ENCODE measurements around the gene JAZF1.
"Not testable (repeated sequence)": the region's sequence is repeated elsewhere in the genome, so short reads cannot be mapped to it uniquely, and the experiment has no call there.

The JAZF1 gene

DNA sequence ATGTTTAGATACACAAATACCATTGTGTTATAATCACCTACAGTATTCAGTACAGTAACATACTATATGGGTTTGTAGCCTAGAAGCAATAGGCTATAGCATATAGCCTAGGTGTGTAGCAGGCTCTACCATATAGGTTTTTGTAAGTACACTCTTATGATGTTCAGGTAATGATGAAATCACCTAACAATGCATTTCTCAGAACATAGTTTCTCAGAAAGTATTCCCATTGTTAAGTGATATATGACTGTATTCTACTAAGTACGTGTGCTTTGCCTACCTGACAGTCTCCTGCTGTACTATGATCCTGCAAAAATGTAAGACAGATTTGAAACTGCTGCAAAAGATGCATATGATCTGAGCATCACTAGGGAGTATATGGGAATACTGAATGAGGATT, 137.9 kb downstream of the JAZF1 start:
- no peak for DNase-seq (ENCODE audit: low spot score)

DNA sequence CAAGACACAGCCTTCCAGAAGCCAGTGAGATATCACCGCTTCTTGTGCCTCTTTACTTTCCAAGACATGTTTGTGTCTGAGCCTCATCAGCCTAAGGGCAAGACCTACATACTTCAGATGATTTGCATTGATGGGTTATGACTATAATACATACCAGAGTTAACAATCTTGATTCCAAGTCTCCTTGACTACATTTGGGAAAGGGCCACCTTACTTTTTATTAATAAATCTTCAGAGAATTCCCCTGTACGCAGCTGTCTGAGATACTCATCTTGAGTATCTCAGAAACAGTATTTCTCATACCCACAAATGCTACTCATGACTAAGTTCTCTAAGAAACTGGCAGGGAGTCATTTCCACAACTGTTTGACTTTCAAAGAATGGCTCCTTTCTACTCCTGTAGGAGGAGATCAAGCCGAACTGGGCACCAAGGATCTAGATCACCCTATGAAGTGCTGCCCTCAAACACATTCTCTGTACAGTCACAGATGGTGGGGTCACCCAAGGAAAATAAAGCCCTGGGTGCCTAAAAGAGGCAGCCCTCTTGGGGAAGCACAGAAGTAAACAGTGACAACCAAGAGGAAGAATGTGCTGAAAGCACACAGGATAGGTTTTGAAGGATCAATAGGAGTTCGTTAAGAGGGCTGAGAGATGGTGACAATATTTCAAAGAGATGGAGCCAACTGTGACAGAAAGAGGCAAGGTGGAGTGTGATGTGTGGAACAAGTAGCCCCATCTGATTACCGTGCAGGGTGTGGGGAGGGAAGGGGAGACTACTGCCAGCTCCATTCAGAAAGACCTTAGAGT, 138.9 kb downstream of the JAZF1 start:
- peak; percentile 27 for DNase-seq (ENCODE audit: low spot score)

GRCh38 chr7:28038175-28038797, 142.3 kb downstream of the JAZF1 start:
- no peak for DNase-seq (ENCODE audit: low spot score)

GRCh38 chr7:28037220-28038010, 143.2 kb downstream of the JAZF1 start:
- peak; percentile 35 for DNase-seq (ENCODE audit: low spot score)

DNA sequence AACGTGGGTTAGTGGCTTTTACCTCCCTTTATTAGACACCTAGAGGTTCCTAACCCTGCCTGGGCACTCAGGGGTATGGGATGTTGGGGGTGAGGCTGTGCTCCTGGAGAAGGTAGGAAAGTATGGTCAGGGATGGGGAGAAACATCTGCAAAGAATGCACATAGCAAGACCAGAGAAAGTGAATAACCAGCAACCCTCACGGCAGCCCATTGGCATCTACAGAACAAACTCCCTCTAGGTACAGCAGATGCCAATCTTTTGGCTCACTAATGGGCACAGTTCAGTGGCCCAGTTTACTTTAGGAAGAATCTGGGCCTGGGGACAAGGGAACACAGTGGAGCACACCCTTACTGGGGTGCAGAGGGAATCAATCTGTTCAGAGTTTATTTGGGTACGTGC, 143.9 kb downstream of the JAZF1 start:
- DNase-seq (ENCODE audit: low spot score), result no peak

GRCh38 chr7:28033386-28033785, 147.2 kb downstream of the JAZF1 start:
- DNase-seq (ENCODE audit: low spot score), result no peak

- no peak for DNase-seq (ENCODE audit: low spot score)
These were observed 147.7 kb downstream of the JAZF1 start for GRCh38 chr7:28032738-28033380.

GRCh38 chr7:28029051-28029450, 151.5 kb downstream of the JAZF1 start:
- DNase-seq (ENCODE audit: low spot score), result no peak

DNA sequence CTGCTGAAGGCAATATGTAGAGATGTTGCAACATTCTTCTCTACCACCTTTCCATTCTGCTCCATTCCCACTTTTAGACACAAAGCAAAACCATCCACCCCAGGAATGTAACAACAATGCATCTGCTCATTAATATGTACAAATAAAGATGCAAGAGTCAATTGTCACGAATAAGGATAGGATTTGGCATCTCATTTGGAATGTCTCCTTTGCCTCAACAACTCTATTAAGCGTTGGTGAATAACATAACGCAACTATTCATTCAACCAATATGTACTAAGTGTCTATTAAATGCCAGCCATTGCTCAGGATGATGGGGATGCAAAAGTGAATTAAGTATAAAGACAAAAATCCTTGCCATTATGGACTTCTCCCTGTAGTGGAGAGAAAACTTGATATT, 152.1 kb downstream of the JAZF1 start:
- DNase-seq (ENCODE audit: low spot score), result no peak

DNA sequence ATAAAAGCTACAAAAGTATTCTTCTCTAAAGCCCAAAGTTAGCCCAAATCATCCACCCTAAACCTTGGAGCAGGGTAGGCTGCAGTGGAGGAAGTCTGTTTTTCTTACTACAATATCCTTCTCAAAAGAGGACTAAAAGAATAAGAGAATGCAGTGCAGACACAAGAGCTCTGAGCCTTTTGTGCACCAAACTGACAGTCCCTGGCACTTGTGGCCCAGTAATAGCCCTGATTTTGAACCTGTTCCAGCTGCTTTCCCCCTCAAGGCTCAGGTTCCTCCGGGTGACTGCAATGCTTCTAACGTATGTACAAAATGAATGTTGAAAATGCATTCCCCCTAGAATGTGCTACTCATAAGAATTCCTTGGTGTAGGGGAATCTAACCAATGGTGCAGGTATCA, 154.4 kb downstream of the JAZF1 start:
- DNase-seq (ENCODE audit: low spot score), result no peak

GRCh38 chr7:28024786-28025334, 155.7 kb downstream of the JAZF1 start:
- no peak for DNase-seq (ENCODE audit: low spot score)

- DNase-seq (ENCODE audit: low spot score), result peak; percentile 62
These were observed 160.2 kb downstream of the JAZF1 start for GRCh38 chr7:28020302-28020940.

DNA sequence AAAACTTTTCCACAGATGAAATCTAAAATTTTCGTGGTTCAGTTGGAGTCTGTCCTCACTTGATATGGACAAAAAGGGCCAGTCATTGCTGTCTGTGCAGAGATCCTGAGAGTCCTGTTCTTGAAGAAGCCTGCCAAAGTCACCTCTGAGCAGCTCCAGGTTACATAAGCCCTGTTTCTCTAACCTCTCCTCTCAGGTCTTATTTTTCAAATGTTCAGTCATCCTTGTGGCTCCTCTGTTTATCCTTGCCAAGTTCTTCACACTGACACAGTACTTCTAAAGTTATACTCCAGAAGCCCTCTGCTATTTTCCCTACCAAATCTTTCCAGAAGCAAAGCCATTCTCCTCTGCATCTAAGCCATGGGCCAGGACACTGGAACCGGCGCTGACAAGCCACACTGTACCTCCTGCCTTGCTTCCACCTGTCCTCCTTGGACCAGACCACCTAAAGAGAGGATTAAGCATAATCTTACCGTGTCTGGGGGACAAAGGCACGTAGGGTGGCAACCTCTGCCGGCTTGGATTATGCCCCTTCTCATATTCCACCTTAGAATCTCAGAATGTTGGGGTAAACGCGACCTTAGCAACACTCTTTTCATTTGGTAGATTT, 161.6 kb downstream of the JAZF1 start:
- DNase-seq (ENCODE audit: low spot score), result no peak

DNA sequence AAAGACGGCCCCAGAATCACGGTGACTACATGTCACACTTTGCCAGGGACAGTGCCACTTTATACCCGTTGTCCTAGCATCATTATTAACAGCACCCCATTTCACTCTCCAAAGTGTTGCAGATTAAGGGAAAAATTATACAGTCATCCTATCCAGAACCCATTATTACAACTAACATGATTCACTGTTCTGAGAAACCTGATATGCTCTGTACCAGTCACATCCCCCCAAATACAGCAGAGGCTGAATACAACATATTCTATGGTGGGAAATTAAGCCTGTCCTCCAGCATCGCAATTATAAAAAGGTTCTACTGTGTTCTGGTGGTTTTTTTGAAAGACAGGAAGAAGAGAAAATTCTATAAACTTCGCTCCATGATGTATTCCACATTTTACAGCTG, 162.1 kb downstream of the JAZF1 start:
- no peak for DNase-seq (ENCODE audit: low spot score)

DNA sequence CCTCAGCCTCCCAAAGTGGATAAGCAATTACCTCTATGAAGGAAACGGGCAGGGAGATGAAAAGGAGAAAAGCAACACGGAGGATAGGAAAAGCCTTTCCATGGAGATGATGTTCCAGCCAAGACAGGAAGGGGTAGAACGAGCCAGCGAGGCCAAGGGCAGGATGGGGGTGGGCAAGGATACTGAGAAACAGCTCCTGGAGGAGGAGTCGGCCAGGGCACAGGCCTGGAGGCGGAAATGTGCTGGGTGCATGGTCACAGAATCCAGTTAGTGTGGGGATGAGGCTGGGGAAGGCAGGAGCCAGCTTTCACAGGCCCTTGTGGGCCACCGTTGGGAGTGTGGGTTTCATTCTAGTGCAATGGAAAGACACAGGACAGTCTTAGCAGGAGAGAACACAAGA, 162.6 kb downstream of the JAZF1 start:
- no peak for DNase-seq (ENCODE audit: low spot score)

GRCh38 chr7:28017372-28017771, 163.2 kb downstream of the JAZF1 start:
- peak; percentile 16 for DNase-seq (ENCODE audit: low spot score)

- no peak for DNase-seq (ENCODE audit: low spot score)
These were observed 164.3 kb downstream of the JAZF1 start for GRCh38 chr7:28016297-28016696.

DNA sequence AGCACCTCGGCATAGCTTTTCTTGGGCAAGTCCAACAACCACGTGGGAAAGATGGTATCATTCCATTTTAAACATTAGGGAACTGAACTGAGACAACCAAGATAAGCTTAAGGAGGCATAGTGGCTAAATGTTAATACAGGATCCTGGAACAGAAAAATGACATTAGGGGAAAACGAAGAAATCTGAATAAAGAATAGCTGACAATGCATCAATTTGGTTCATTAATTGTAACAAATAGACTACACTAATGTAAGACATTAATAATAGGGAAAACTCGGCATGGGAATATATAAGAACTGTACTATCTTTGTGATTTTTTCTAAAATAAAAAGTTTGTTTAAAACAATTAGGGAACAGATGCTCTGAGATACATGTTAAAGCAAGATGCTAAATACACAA, 165.4 kb downstream of the JAZF1 start:
- no peak for DNase-seq (ENCODE audit: low spot score)

GRCh38 chr7:28014340-28014739, 166.3 kb downstream of the JAZF1 start:
- not testable (repeated sequence) for DNase-seq (ENCODE audit: low spot score)

DNA sequence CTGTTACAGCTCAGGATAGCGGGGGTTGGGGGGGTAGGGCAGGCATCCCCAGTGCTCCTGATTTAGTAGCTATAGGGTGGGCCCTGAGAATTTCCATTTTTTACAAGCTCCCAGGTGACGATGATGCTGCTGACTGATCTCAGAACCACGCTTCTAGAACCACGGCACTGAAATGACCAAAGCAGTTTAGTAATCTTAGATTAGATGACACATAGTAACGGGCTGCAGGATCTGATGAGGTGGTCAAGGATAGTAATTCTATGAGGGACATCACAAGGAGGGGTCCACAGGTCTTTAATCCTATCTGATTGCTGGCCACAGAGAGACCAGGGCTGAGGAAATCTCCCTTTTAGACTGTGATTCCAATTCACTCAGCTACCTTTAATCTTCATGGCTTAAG, 167.2 kb downstream of the JAZF1 start:
- DNase-seq (ENCODE audit: low spot score), result no peak

DNA sequence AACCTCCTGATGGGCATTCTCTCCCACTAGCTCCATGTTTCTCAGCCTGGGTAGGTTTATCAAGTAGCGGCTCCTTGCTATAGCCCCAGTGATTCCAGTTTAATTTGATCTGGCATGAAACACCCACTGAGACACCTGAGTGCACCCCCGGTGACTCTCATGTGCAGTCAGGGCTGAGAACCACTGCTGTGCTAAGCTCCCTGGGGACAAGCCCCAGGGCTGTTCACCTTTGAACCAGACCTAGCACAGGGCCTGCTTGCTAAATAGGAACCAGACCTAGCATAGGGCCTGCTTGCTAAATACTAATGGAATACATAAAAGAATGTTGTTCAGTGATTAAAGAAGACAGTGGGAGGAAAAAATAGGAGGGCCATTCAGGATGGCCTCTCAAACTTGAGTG, 167.6 kb downstream of the JAZF1 start:
- no peak for DNase-seq (ENCODE audit: low spot score)

Data from hepatic stellate cell (primary cell).